Fibroblast of pulmonary artery (primary cell): ENCODE measurements around the gene FBXW9.
A peak's percentile ranks its signal among the peaks of the same experiment; 100 is the strongest.

ENCODE experiments used
- DNase-seq: peaks from one replicate; pipeline ENCODE4 v3.0.0-alpha.2; 2010; ENCODE audit warnings: low read depth
- H3K4me3 ChIP-seq: replicated peaks from 2 replicates; pipeline ENCODE4 v1.5.1; 2011; ENCODE audit warnings: low read depth, mild to moderate bottlenecking, control low read depth, low read length, moderate library complexity
- CTCF ChIP-seq: IDR thresholded peaks from 2 replicates; pipeline ENCODE4 v1.5.1; 2011; ENCODE audit warnings: mild to moderate bottlenecking, control low read depth, low read length, inconsistent platforms; ENCODE audit errors: missing control alignments

The FBXW9 gene

GRCh38 chr19:12641456-12641855, 55.0 kb downstream of the FBXW9 start:
- TF ChIP-seq CTCF: no peak
- no peak for DNase-seq

GRCh38 chr19:12639901-12640613, 56.4 kb downstream of the FBXW9 start:
- TF ChIP-seq CTCF: peak; percentile 78

More at GRCh38 chr19:12641456-12641855, 55.0 kb downstream of the FBXW9 start:
- no peak overlapping the region for H3K4me3 ChIP-seq

More at GRCh38 chr19:12639901-12640613, 56.4 kb downstream of the FBXW9 start:
- peak; percentile 82 for DNase-seq
- H3K4me3 ChIP-seq: peak overlapping the region; percentile 11
